Activated T-cell treated with anti-CD3 and anti-CD28 coated beads for 4 hours (primary cell): ENCODE measurements around the gene PPP6R1.
"Not testable (repeated sequence)": the region's sequence is repeated elsewhere in the genome, so short reads cannot be mapped to it uniquely, and the experiment has no call there.

Experiments used
- DNase-seq: peaks from one replicate; pipeline ENCODE4 v3.0.0-alpha.2; 2020

Gene PPP6R1

GRCh38 chr19:55241935-55242464 lies 16.8 kb downstream of the PPP6R1 start:
- DNase-seq = no peak

GRCh38 chr19:55241143-55241934 lies 17.5 kb downstream of the PPP6R1 start:
- no peak for DNase-seq

GRCh38 chr19:55240713-55241020 lies 18.1 kb downstream of the PPP6R1 start:
- no peak for DNase-seq

- no peak for DNase-seq
Measured at GRCh38 chr19:55239004-55239403, 19.8 kb downstream of the PPP6R1 start.

- DNase-seq = no peak
Measured at GRCh38 chr19:55238030-55238429, 20.8 kb downstream of the PPP6R1 start.

GRCh38 chr19:55232986-55233385 lies 25.8 kb downstream of the PPP6R1 start:
- DNase-seq = no peak

GRCh38 chr19:55232286-55232602 lies 26.6 kb downstream of the PPP6R1 start:
- no peak for DNase-seq

- no peak for DNase-seq
Measured at GRCh38 chr19:55231391-55232285, 27.2 kb downstream of the PPP6R1 start.

- no peak for DNase-seq
Measured at GRCh38 chr19:55230780-55231179, 28.0 kb downstream of the PPP6R1 start.

- no peak for DNase-seq
Measured at GRCh38 chr19:55230329-55230728, 28.5 kb downstream of the PPP6R1 start.

- no peak for DNase-seq
Measured at GRCh38 chr19:55229789-55230182, 29.0 kb downstream of the PPP6R1 start.

GRCh38 chr19:55229145-55229788 lies 29.6 kb downstream of the PPP6R1 start:
- no peak for DNase-seq

GRCh38 chr19:55228403-55229031 lies 30.3 kb downstream of the PPP6R1 start, which contains the start of gene TMEM86B:
Gene TMEM86B, minus strand, starts transcription at chr19:55228763. Its CDS starts 22 bp downstream, at chr19:55228741.
- no peak for DNase-seq

- no peak for DNase-seq
Measured at GRCh38 chr19:55228015-55228391, 30.8 kb downstream of the PPP6R1 start.

- DNase-seq = no peak
Measured at GRCh38 chr19:55227241-55228014, 31.4 kb downstream of the PPP6R1 start.

- no peak for DNase-seq
Measured at GRCh38 chr19:55226788-55227187, 32.0 kb downstream of the PPP6R1 start.

- DNase-seq = no peak
Measured at GRCh38 chr19:55226273-55226672, 32.5 kb downstream of the PPP6R1 start.

- no peak for DNase-seq
Measured at GRCh38 chr19:55225415-55225958, 33.3 kb downstream of the PPP6R1 start.

GRCh38 chr19:55224679-55225414 lies 34.0 kb downstream of the PPP6R1 start:
- not testable (repeated sequence) for DNase-seq

GRCh38 chr19:55224038-55224665 lies 34.7 kb downstream of the PPP6R1 start:
- DNase-seq = no peak
